Measurements from ENCODE around the gene DSCAML1. TPM values are rescaled to one million over a fixed set of nuclear protein-coding genes. Genes with fewer than 3 reads are reported as not detected.
A peak's percentile ranks its signal among the peaks of the same experiment; 100 is the strongest.

Gene DSCAML1
- total and polyA plus RNA-seq, 3 donors from 2014 or later: 1.6 to 6.1 (median 3.0) TPM

GRCh38 chr11:117834838-117835443, 37.9 kb upstream of the DSCAML1 start:
- no peaks in the 10 kb centered on the region for H3K9me3 ChIP-seq
- H3K27me3 ChIP-seq: no peaks in the 10 kb centered on the region
- no peak for TF ChIP-seq CTCF (IDR thresholded peaks at IDR 0.05)
- no peak for TF ChIP-seq POLR2A (IDR thresholded peaks at IDR 0.05)
- peak; percentile 12 for DNase-seq
- no peaks in the 10 kb centered on the region for H3K36me3 ChIP-seq (ENCODE audit: low read depth, missing control alignments)
- intact Hi-C loops (cut with DNase I; ENCODE audit: low total_unique reads): no loop called here
- peaks cover 41% of the 10 kb centered on the region for H3K4me1 ChIP-seq
- WGBS, 2 donors: 94% methylated on average over 17 of the region's 17 CpGs
- H3K27ac ChIP-seq: no peak overlapping the region
- H3K4me3 ChIP-seq: no peak overlapping the region

- Histone ChIP-seq H3K27ac (peak overlapping the region in 1 of 2 donors; percentile 36), H3K4me3 (no peak overlapping the region), H3K27me3 (no peaks in the 10 kb centered on the region), H3K9me3 (no peaks in the 10 kb centered on the region), H3K4me1 (peaks cover 48% of the 10 kb centered on the region), H3K36me3 (ENCODE audit: low read depth, missing control alignments) (no peaks in the 10 kb centered on the region)
- peak; percentile 10 for DNase-seq
- intact Hi-C loops (cut with DNase I; ENCODE audit: low total_unique reads): no loop called here
- no peak for TF ChIP-seq POLR2A (IDR thresholded peaks at IDR 0.05)
- no peak for TF ChIP-seq CTCF (IDR thresholded peaks at IDR 0.05)
- WGBS, 2 donors: 75 to 76% methylated on average over 6 of the region's 6 CpGs
Observed at GRCh38 chr11:117834068-117834810, 37.2 kb upstream of the DSCAML1 start.

- Histone ChIP-seq H3K27ac (peak overlapping the region in 1 of 2 donors; percentile 36), H3K4me3 (no peak overlapping the region), H3K4me1 (peaks cover 53% of the 10 kb centered on the region), H3K36me3 (ENCODE audit: low read depth, missing control alignments) (no peaks in the 10 kb centered on the region), H3K27me3 (no peaks in the 10 kb centered on the region), H3K9me3 (no peaks in the 10 kb centered on the region)
- intact Hi-C loops (cut with DNase I; ENCODE audit: low total_unique reads): no loop called here
- peak; percentile 59 for DNase-seq
- no peak for TF ChIP-seq CTCF (IDR thresholded peaks at IDR 0.05)
- no peak for TF ChIP-seq POLR2A (IDR thresholded peaks at IDR 0.05)
- WGBS, 2 donors: 22 to 40% methylated on average over 4 to 7 of the region's 7 CpGs
Observed at GRCh38 chr11:117833401-117833891, 36.4 kb upstream of the DSCAML1 start.

- Histone ChIP-seq H3K4me3 (no peak overlapping the region), H3K27me3 (no peaks in the 10 kb centered on the region), H3K4me1 (peaks cover 53% of the 10 kb centered on the region), H3K36me3 (ENCODE audit: low read depth, missing control alignments) (no peaks in the 10 kb centered on the region), H3K27ac (no peak overlapping the region), H3K9me3 (no peaks in the 10 kb centered on the region)
- DNase-seq: peak; percentile 10
- intact Hi-C loops (cut with DNase I; ENCODE audit: low total_unique reads): no loop called here
- TF ChIP-seq POLR2A (IDR thresholded peaks at IDR 0.05) (no peak), CTCF (IDR thresholded peaks at IDR 0.05) (no peak)
- WGBS, 2 donors: 86 to 93% methylated on average over 6 to 8 of the region's 8 CpGs
Observed at GRCh38 chr11:117832511-117832910, 35.5 kb upstream of the DSCAML1 start.

Measured in testis (tissue), 3 donors.